Left lung (tissue), 10 donors: ENCODE data around the gene DLST. TPM values are rescaled to one million over a fixed set of nuclear protein-coding genes. Genes with fewer than 3 reads are reported as not detected.

Experiments
- ATAC-seq: fragments of 200-7000 bp; cut with Tn5 transposase; one replicate; pipeline ENCODE4 v1.9.1; 2020; ENCODE audit warnings: moderate library complexity
- DNase-seq, 4 donors: peaks; one replicate each; pipeline ENCODE4 v3.0.0-alpha.2; 2013 to 2020
- H3K27ac ChIP-seq, 2 donors: fragments of 200-600 bp; sonication (generic) in 1 of 2; one replicate each; pipeline versions ENCODE4 v1.5.0 to v1.8.0; 2020 to 2021
- H3K27me3 ChIP-seq, 2 donors: fragments of 200-600 bp; sonication (generic) in 1 of 2; one replicate each; pipeline versions ENCODE4 v1.5.0 to v1.8.0; 2020 to 2021
- H3K36me3 ChIP-seq, 2 donors: fragments of 200-600 bp; sonication (generic) in 1 of 2; one replicate each; pipeline versions ENCODE4 v1.5.0 to v1.8.0; 2020 to 2021
- H3K4me1 ChIP-seq, 2 donors: fragments of 200-600 bp; one replicate each; pipeline ENCODE4 v1.8.0; 2021
- H3K4me3 ChIP-seq, 2 donors: fragments of 200-600 bp; sonication (generic) in 1 of 2; one replicate each; pipeline versions ENCODE4 v1.5.0 to v1.8.0; 2020 to 2021; ENCODE audit warnings: mild to moderate bottlenecking in 1 of 2
- H3K9me3 ChIP-seq, 2 donors: fragments of 200-600 bp; sonication (generic) in 1 of 2; one replicate each; pipeline versions ENCODE4 v1.5.0 to v1.8.0; 2020 to 2021
- CTCF ChIP-seq, 2 donors: fragments of 200-600 bp; sonication (generic) in 1 of 2; IDR thresholded peaks; one replicate each; pipeline versions ENCODE4 v1.5.0 to v1.8.0; 2021; ENCODE audit warnings: antibody characterized with exemption in 2 of 2
- intact Hi-C, 2 donors: fragments of 100-400 bp; cut with DNase I; formaldehyde crosslinking; loops; one replicate each; pipeline versions ENCODE4 v1.11.2 to v1.14.2; 2022
- polyA plus RNA-seq, 6 donors: library from polyadenylated mRNA; unstranded; fragments of 120-200 nt; gene quantifications; one replicate each; pipeline ENCODE4 v1.2.1, GENCODE V29; 2013; ENCODE audit not compliant: insufficient read length in 6 of 6
- total RNA-seq, 2 donors: library from RNA; stranded (reverse); fragmentation: NEBNext Ultra II Directional; extraction: Animal tissue kit (Norgen Biotek cat#: 25700); gene quantifications; one replicate each; pipeline ENCODE4 v1.2.1, GENCODE V29; 2021
- donor health status: DM: no; HTN: yes; CAD: no.
- donor health status: DM: no; HTN: no; CAD: no.

DLST gene
- total and polyA plus RNA-seq, 8 donors, result 88.3 to 104 (median 96.3) TPM

GRCh38 chr14:74836251-74836960, 45.3 kb upstream of the DLST start:
- DNase-seq (no peak), ATAC-seq (no peak)
- intact Hi-C loops, result no loop called here
- H3K36me3 ChIP-seq, result peaks cover 0 to 32% of the 10 kb centered on the region in 2 donors
- no peak for TF ChIP-seq CTCF (IDR thresholded peaks at IDR 0.05)
- H3K4me3 ChIP-seq, result no peak overlapping the region
- H3K9me3 ChIP-seq, result no peaks in the 10 kb centered on the region
- peaks cover 3 to 7% of the 10 kb centered on the region in 2 donors for H3K4me1 ChIP-seq
- H3K27me3 ChIP-seq, result no peaks in the 10 kb centered on the region
- peak overlapping the region in 1 of 2 donors; percentile 60 for H3K27ac ChIP-seq

GRCh38 chr14:74838166-74838565, 43.5 kb upstream of the DLST start:
- ATAC-seq (no peak), DNase-seq (no peak)
- Histone ChIP-seq H3K36me3 (peaks cover 0 to 27% of the 10 kb centered on the region in 2 donors), H3K27me3 (no peaks in the 10 kb centered on the region), H3K4me3 (no peak overlapping the region), H3K27ac (peak overlapping the region; percentile 37 to 57), H3K9me3 (no peaks in the 10 kb centered on the region), H3K4me1 (peaks cover 3 to 14% of the 10 kb centered on the region in 2 donors)
- intact Hi-C loops, result no loop called here
- TF ChIP-seq CTCF (IDR thresholded peaks at IDR 0.05), result no peak

- peaks cover 3 to 14% of the 10 kb centered on the region in 2 donors for H3K4me1 ChIP-seq
- no peaks in the 10 kb centered on the region for H3K27me3 ChIP-seq
- TF ChIP-seq CTCF (IDR thresholded peaks at IDR 0.05), result no peak
- H3K27ac ChIP-seq, result no peak overlapping the region
- intact Hi-C loops, result no loop called here
- no peak for ATAC-seq
- H3K36me3 ChIP-seq, result peaks cover 0 to 18% of the 10 kb centered on the region in 2 donors
- no peaks in the 10 kb centered on the region for H3K9me3 ChIP-seq
- no peak for DNase-seq
- no peak overlapping the region for H3K4me3 ChIP-seq
Measured at GRCh38 chr14:74840603-74841030, 41.1 kb upstream of the DLST start.

GRCh38 chr14:74841230-74842207, 40.2 kb upstream of the DLST start:
- H3K4me1 ChIP-seq, result peaks cover 3 to 14% of the 10 kb centered on the region in 2 donors
- peaks cover 0 to 13% of the 10 kb centered on the region in 2 donors for H3K36me3 ChIP-seq
- no peak overlapping the region for H3K4me3 ChIP-seq
- intact Hi-C loops, result no loop called here
- ATAC-seq (peak; percentile 33), DNase-seq (no peak)
- peak overlapping the region in 1 of 2 donors; percentile 39 for H3K27ac ChIP-seq
- H3K27me3 ChIP-seq, result no peaks in the 10 kb centered on the region
- no peaks in the 10 kb centered on the region for H3K9me3 ChIP-seq
- no peak for TF ChIP-seq CTCF (IDR thresholded peaks at IDR 0.05)

DNA sequence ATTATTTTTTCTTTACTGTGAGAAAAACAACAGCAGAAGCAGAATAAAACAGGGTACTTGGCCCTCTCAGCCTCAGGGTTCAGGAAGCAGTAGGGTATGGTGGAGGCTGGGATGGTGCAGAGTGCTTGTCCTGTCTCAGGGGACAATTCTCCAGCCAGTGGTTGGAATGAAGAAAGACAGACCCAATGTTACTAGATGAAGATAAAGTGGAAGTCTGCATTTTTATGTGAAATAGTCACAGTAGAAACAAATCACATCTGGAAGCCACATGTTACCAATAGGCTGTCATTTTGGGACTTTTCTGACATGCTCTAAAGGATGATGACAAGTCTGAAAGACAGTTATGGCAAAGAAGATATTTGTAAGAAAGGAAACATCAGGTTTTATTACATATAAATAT, 38.1 kb upstream of the DLST start:
- H3K27ac ChIP-seq, result no peak overlapping the region
- TF ChIP-seq CTCF (IDR thresholded peaks at IDR 0.05), result no peak
- intact Hi-C loops, result no loop called here
- H3K9me3 ChIP-seq, result no peaks in the 10 kb centered on the region
- peaks cover 3 to 10% of the 10 kb centered on the region in 2 donors for H3K4me1 ChIP-seq
- peaks cover 0 to 10% of the 10 kb centered on the region in 2 donors for H3K36me3 ChIP-seq
- H3K27me3 ChIP-seq, result no peaks in the 10 kb centered on the region
- no peak for DNase-seq
- H3K4me3 ChIP-seq, result no peak overlapping the region
- no peak for ATAC-seq
